ENCODE measurements around the gene GJC2.
"Not testable (repeated sequence)": the region's sequence is repeated elsewhere in the genome, so short reads cannot be mapped to it uniquely, and the experiment has no call there.

Gene GJC2

GRCh38 chr1:228108742-228109072, 41.0 kb upstream of the GJC2 start:
- CTCF ChIA-PET: no interaction called here
- DNase-seq: no peak
- H3K27me3 Mint-ChIP-seq: peaks cover 7% of the 10 kb centered on the region
- peaks cover 46% of the 10 kb centered on the region for H3K4me1 Mint-ChIP-seq
- H3K36me3 Mint-ChIP-seq: peaks cover 11% of the 10 kb centered on the region
- no peaks in the 10 kb centered on the region for H3K9me3 Mint-ChIP-seq
- peak overlapping the region; percentile 90 for H3K27ac Mint-ChIP-seq
- peak overlapping the region; percentile 87 for H3K4me3 Mint-ChIP-seq

GRCh38 chr1:228109073-228109961, 40.4 kb upstream of the GJC2 start, which contains the start of gene MRPL55:
Gene MRPL55 (minus strand): TSS chr1:228109299. CDS start chr1:228108260, 1,039 bp downstream.
- Mint-ChIP-seq H3K36me3 (peaks cover 11% of the 10 kb centered on the region), H3K9me3 (no peaks in the 10 kb centered on the region), H3K27ac (peak within 1 kb of the TSS; percentile 90), H3K4me1 (peaks cover 40% of the 10 kb centered on the region), H3K4me3 (peak within 1 kb of the TSS; percentile 87), H3K27me3 (peaks cover 7% of the 10 kb centered on the region)
- CTCF ChIA-PET: interaction anchor here (1.7 kb wide), 1 partner anchor 22 kb away, joined by 5 read pairs; no protein-coding TSS in a partner anchor
- DNase-seq: peak; percentile 99

- Mint-ChIP-seq H3K27me3 (peaks cover 7% of the 10 kb centered on the region), H3K27ac (peak overlapping the region; percentile 90), H3K36me3 (peaks cover 11% of the 10 kb centered on the region), H3K4me1 (peaks cover 33% of the 10 kb centered on the region), H3K9me3 (no peaks in the 10 kb centered on the region), H3K4me3 (peak overlapping the region; percentile 87)
- CTCF ChIA-PET: interaction anchor here (1.7 kb wide), 1 partner anchor 21 kb away, joined by 5 read pairs; no protein-coding TSS in a partner anchor
- DNase-seq: no peak
Measured at GRCh38 chr1:228109962-228110488, 39.7 kb upstream of the GJC2 start.

GRCh38 chr1:228110556-228110955, 39.2 kb upstream of the GJC2 start:
- Mint-ChIP-seq H3K27me3 (peaks cover 7% of the 10 kb centered on the region), H3K36me3 (peaks cover 9% of the 10 kb centered on the region), H3K4me1 (peaks cover 33% of the 10 kb centered on the region), H3K27ac (no peak overlapping the region), H3K9me3 (no peaks in the 10 kb centered on the region), H3K4me3 (peak overlapping the region; percentile 87)
- CTCF ChIA-PET: interaction anchor here (1.7 kb wide), 1 partner anchor 20 kb away, joined by 5 read pairs; no protein-coding TSS in a partner anchor
- DNase-seq: no peak

- not testable (repeated sequence) for H3K9me3 Mint-ChIP-seq, H3K36me3 Mint-ChIP-seq, H3K27me3 Mint-ChIP-seq, H3K4me3 Mint-ChIP-seq, H3K27ac Mint-ChIP-seq, DNase-seq
- H3K4me1 Mint-ChIP-seq: peaks cover 33% of the 10 kb centered on the region
- CTCF ChIA-PET: interaction anchor here (1.7 kb wide), 1 partner anchor 20 kb away, joined by 5 read pairs; no protein-coding TSS in a partner anchor
Measured at GRCh38 chr1:228111315-228111714, 38.4 kb upstream of the GJC2 start.

GRCh38 chr1:228112167-228112566, 37.6 kb upstream of the GJC2 start:
- H3K27ac Mint-ChIP-seq: no peak overlapping the region
- peaks cover 2% of the 10 kb centered on the region for H3K9me3 Mint-ChIP-seq
- CTCF ChIA-PET: no interaction called here
- no peak for DNase-seq
- no peak overlapping the region for H3K4me3 Mint-ChIP-seq
- H3K27me3 Mint-ChIP-seq: peaks cover 7% of the 10 kb centered on the region
- peaks cover 2% of the 10 kb centered on the region for H3K36me3 Mint-ChIP-seq
- peaks cover 28% of the 10 kb centered on the region for H3K4me1 Mint-ChIP-seq

- peaks cover 7% of the 10 kb centered on the region for H3K27me3 Mint-ChIP-seq
- H3K4me3 Mint-ChIP-seq: no peak overlapping the region
- DNase-seq: no peak
- peaks cover 4% of the 10 kb centered on the region for H3K36me3 Mint-ChIP-seq
- CTCF ChIA-PET: interaction anchor here (1.1 kb wide), 1 partner anchor 28 kb away, joined by 3 read pairs; the partner anchor contains the start of gene GUK1
- H3K9me3 Mint-ChIP-seq: peaks cover 5% of the 10 kb centered on the region
- H3K4me1 Mint-ChIP-seq: peaks cover 25% of the 10 kb centered on the region
- H3K27ac Mint-ChIP-seq: no peak overlapping the region
Measured at GRCh38 chr1:228112617-228113016, 37.1 kb upstream of the GJC2 start.

- no peak for DNase-seq
- H3K4me3 Mint-ChIP-seq: no peak overlapping the region
- CTCF ChIA-PET: interaction anchor here (1.5 kb wide), 1 partner anchor 16 kb away, joined by 3 read pairs; no protein-coding TSS in a partner anchor
- peaks cover 7% of the 10 kb centered on the region for H3K36me3 Mint-ChIP-seq
- peaks cover 8% of the 10 kb centered on the region for H3K4me1 Mint-ChIP-seq
- H3K27ac Mint-ChIP-seq: no peak overlapping the region
- peaks cover 11% of the 10 kb centered on the region for H3K9me3 Mint-ChIP-seq
- peaks cover 5% of the 10 kb centered on the region for H3K27me3 Mint-ChIP-seq
Measured at GRCh38 chr1:228114827-228115226, 34.9 kb upstream of the GJC2 start.

- Mint-ChIP-seq H3K27me3 (peaks cover 3% of the 10 kb centered on the region), H3K4me3 (no peak overlapping the region), H3K36me3 (peaks cover 8% of the 10 kb centered on the region), H3K9me3 (peaks cover 11% of the 10 kb centered on the region), H3K27ac (no peak overlapping the region), H3K4me1 (peaks cover 4% of the 10 kb centered on the region)
- DNase-seq: no peak
- CTCF ChIA-PET: no interaction called here
Measured at GRCh38 chr1:228117335-228117734, 32.4 kb upstream of the GJC2 start.

GRCh38 chr1:228118040-228118439, 31.7 kb upstream of the GJC2 start:
- CTCF ChIA-PET: interaction anchor here (1.7 kb wide), 1 partner anchor 13 kb away, joined by 5 read pairs; no protein-coding TSS in a partner anchor
- peaks cover 11% of the 10 kb centered on the region for H3K9me3 Mint-ChIP-seq
- H3K27me3 Mint-ChIP-seq: peaks cover 10% of the 10 kb centered on the region
- no peak overlapping the region for H3K4me3 Mint-ChIP-seq
- peaks cover 8% of the 10 kb centered on the region for H3K36me3 Mint-ChIP-seq
- peaks cover 4% of the 10 kb centered on the region for H3K4me1 Mint-ChIP-seq
- no peak for DNase-seq
- no peak overlapping the region for H3K27ac Mint-ChIP-seq

- Mint-ChIP-seq H3K9me3 (peaks cover 11% of the 10 kb centered on the region), H3K27me3 (peaks cover 12% of the 10 kb centered on the region), H3K36me3 (peaks cover 8% of the 10 kb centered on the region), H3K4me1 (peaks cover 4% of the 10 kb centered on the region), H3K4me3 (no peak overlapping the region), H3K27ac (no peak overlapping the region)
- CTCF ChIA-PET: interaction anchor here (1.4 kb wide), 1 partner anchor 11 kb away, joined by 4 read pairs; no protein-coding TSS in a partner anchor
- no peak for DNase-seq
Measured at GRCh38 chr1:228120351-228120750, 29.4 kb upstream of the GJC2 start.

- H3K27me3 Mint-ChIP-seq: peaks cover 12% of the 10 kb centered on the region
- DNase-seq: no peak
- H3K36me3 Mint-ChIP-seq: peaks cover 8% of the 10 kb centered on the region
- peak overlapping the region; percentile 4 for H3K27ac Mint-ChIP-seq
- H3K4me3 Mint-ChIP-seq: no peak overlapping the region
- CTCF ChIA-PET: interaction anchor here (1.4 kb wide), 1 partner anchor 10 kb away, joined by 4 read pairs; no protein-coding TSS in a partner anchor
- peaks cover 11% of the 10 kb centered on the region for H3K9me3 Mint-ChIP-seq
- peaks cover 4% of the 10 kb centered on the region for H3K4me1 Mint-ChIP-seq
Measured at GRCh38 chr1:228120857-228121489, 28.8 kb upstream of the GJC2 start.

- peaks cover 4% of the 10 kb centered on the region for H3K4me1 Mint-ChIP-seq
- H3K27me3 Mint-ChIP-seq: peaks cover 19% of the 10 kb centered on the region
- H3K27ac Mint-ChIP-seq: no peak overlapping the region
- H3K4me3 Mint-ChIP-seq: no peak overlapping the region
- H3K9me3 Mint-ChIP-seq: peaks cover 4% of the 10 kb centered on the region
- CTCF ChIA-PET: interaction anchor here (2.4 kb wide), 1 partner anchor 9 kb away, joined by 13 read pairs; no protein-coding TSS in a partner anchor
- no peak for DNase-seq
- H3K36me3 Mint-ChIP-seq: peaks cover 5% of the 10 kb centered on the region
Measured at GRCh38 chr1:228122921-228123441, 26.7 kb upstream of the GJC2 start.

GRCh38 chr1:228123505-228123904, 26.2 kb upstream of the GJC2 start:
- peaks cover 3% of the 10 kb centered on the region for H3K36me3 Mint-ChIP-seq
- H3K4me3 Mint-ChIP-seq: no peak overlapping the region
- DNase-seq: no peak
- peaks cover 2% of the 10 kb centered on the region for H3K9me3 Mint-ChIP-seq
- no peak overlapping the region for H3K27ac Mint-ChIP-seq
- CTCF ChIA-PET: interaction anchor here (2.4 kb wide), 1 partner anchor 8 kb away, joined by 13 read pairs; no protein-coding TSS in a partner anchor
- peaks cover 19% of the 10 kb centered on the region for H3K27me3 Mint-ChIP-seq
- peaks cover 4% of the 10 kb centered on the region for H3K4me1 Mint-ChIP-seq

All from activated naive CD4-positive, alpha-beta T cell treated with anti-CD3 and anti-CD28 coated beads, Interleukin-2, amount 10 ng/mL, durations not matched to agents 7 days and 5 days (primary cell).